ENCODE measurements around the gene SAAL1.
"Not testable (repeated sequence)": the region's sequence is repeated elsewhere in the genome, so short reads cannot be mapped to it uniquely, and the experiment has no call there.

Gene SAAL1, protein sequence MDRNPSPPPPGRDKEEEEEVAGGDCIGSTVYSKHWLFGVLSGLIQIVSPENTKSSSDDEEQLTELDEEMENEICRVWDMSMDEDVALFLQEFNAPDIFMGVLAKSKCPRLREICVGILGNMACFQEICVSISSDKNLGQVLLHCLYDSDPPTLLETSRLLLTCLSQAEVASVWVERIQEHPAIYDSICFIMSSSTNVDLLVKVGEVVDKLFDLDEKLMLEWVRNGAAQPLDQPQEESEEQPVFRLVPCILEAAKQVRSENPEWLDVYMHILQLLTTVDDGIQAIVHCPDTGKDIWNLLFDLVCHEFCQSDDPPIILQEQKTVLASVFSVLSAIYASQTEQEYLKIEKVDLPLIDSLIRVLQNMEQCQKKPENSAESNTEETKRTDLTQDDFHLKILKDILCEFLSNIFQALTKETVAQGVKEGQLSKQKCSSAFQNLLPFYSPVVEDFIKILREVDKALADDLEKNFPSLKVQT

DNA sequence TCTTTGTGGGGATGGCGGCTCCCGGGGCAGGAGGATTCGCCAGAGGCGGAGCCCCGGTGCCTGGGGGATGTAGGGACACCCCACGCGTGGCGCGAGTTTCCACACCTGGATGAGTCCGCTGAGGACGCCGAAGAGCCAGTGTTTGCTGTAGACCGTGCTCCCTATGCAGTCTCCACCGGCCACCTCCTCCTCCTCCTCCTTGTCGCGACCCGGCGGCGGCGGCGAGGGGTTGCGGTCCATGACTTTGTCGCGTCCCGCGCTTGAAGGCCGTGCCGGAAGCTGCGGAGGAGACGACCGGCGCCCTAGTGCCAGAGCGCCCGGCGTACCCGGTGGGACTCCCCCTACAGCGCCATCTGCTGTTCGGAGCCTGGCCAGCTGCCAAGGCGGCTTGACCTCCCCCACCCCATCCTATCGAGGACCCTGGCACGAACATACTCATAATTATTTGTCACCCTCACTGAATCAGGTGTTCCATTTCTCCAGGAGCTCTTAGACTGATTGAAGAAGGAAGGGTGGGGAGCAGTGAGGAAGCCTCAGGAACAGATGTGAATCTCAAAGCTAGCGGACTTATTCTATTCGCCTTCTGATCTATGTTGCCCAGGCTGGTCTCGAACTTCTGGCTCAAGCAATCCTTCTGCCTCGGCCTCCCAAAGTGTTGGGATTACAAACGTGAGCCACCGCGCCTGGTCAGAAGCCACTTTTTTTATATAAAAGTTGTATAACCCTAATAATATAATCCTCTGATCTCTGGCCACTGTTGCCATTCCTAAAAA, at the start of gene SAAL1:
Gene SAAL1, minus strand, starts transcription at position 281 of the 773 bp plus-strand sequence. Its CDS starts 41 bp downstream, at position 240.
- Histone ChIP-seq H3K36me3 (ENCODE audit: insufficient read depth, low read length) (peaks cover 7% of the 10 kb centered on the region; the same call in 1 of the 2 replicates), H3K27ac (ENCODE audit: low read depth, low read length) (no peak within 1 kb of the TSS)

DNA sequence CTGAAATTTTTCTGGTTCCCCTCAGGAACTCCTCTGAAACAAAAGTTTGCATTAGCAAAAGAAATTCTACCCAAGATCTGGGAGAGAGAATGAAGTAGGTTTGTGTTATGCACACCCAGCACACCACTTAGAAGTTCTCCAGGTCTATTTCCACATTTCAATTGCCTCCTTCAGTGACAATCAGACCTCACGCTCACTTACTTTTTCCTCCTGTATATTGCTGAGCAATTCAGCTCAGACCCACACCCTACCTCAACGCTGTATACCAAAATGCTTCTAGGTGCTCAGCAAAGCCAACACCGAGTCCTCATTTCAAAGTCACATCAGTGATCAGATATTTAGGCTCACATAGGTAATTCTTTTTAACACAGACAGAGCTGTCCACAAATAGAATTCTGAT, 45.7 kb upstream of the SAAL1 start:
- Histone ChIP-seq H3K27me3 (ENCODE audit: insufficient read depth, low read length) (peaks cover 92% of the 10 kb centered on the region), H3K4me1 (ENCODE audit: control insufficient read depth, insufficient read depth, low read length, unreplicated experiment) (no peaks in the 10 kb centered on the region), H3K27ac (ENCODE audit: low read depth, low read length) (no peak overlapping the region), H3K36me3 (ENCODE audit: insufficient read depth, low read length) (no peaks in the 10 kb centered on the region), H3K4me3 (ENCODE audit: low read depth, low read length) (no peak overlapping the region), H3K79me2 (ENCODE audit: control insufficient read depth, insufficient read depth, low read length, unreplicated experiment) (no peaks in the 10 kb centered on the region), H2AFZ (ENCODE audit: low read length, unreplicated experiment) (no peak overlapping the region)

More for the DNA sequence above, at the start of gene SAAL1:
- Histone ChIP-seq H3K4me3 (ENCODE audit: low read depth, low read length) (peak within 1 kb of the TSS; percentile 98), H3K27me3 (ENCODE audit: insufficient read depth, low read length) (peaks cover 16% of the 10 kb centered on the region), H3K79me2 (ENCODE audit: control insufficient read depth, insufficient read depth, low read length, unreplicated experiment) (peaks cover 25% of the 10 kb centered on the region), H3K4me1 (ENCODE audit: control insufficient read depth, insufficient read depth, low read length, unreplicated experiment) (peaks cover 14% of the 10 kb centered on the region), H2AFZ (ENCODE audit: low read length, unreplicated experiment) (peak within 1 kb of the TSS; percentile 98)

DNA sequence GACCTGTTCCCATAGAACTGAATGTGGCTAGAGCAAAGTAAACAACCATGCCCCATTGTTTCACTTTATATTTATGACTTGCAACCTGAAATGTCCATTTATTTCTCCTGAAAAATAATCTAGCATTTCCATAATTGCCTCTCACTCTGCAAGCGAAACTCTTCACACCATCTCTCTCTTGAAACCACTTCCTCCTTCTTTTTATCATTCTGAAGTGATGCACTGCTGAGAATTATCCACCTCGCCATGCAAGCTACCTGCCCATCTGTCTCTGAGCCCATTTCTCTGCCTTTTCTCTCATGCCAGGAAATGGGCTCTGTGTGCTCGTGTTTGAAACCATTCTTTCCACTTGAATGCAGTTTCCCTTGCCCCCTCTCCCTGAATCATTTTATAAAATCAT, 40.0 kb upstream of the SAAL1 start:
- Histone ChIP-seq H3K36me3 (ENCODE audit: insufficient read depth, low read length) (no peaks in the 10 kb centered on the region), H3K27ac (ENCODE audit: low read depth, low read length) (no peak overlapping the region)

DNA sequence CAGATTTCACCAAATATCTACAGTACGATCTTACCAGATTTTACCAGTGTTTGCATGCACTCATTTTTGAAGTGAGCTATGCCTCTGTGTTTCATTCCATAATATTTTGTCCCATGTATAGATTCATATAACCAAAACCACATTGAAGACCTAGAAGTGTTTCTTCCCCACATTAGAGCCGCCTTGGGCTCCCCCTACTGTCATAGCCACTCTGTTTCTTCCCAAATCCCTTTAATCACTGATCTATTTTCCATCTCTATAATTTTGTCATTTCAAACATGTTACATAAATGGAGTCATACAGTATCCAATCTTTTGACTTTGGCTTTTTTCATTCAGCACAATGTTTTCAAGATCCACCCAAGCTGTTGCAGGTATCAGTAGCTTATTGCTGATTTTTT, 39.1 kb upstream of the SAAL1 start:
- H3K4me3 ChIP-seq (ENCODE audit: low read depth, low read length) = no peak overlapping the region
- H3K4me1 ChIP-seq (ENCODE audit: control insufficient read depth, insufficient read depth, low read length, unreplicated experiment) = no peaks in the 10 kb centered on the region
- H3K27ac ChIP-seq (ENCODE audit: low read depth, low read length) = no peak overlapping the region
- H3K36me3 ChIP-seq (ENCODE audit: insufficient read depth, low read length) = no peaks in the 10 kb centered on the region
- no peak overlapping the region for H2AFZ ChIP-seq (ENCODE audit: low read length, unreplicated experiment)
- peaks cover 66% of the 10 kb centered on the region for H3K27me3 ChIP-seq (ENCODE audit: insufficient read depth, low read length)
- no peaks in the 10 kb centered on the region for H3K79me2 ChIP-seq (ENCODE audit: control insufficient read depth, insufficient read depth, low read length, unreplicated experiment)

More for the DNA sequence above, 40.0 kb upstream of the SAAL1 start:
- Histone ChIP-seq H3K4me1 (ENCODE audit: control insufficient read depth, insufficient read depth, low read length, unreplicated experiment) (no peaks in the 10 kb centered on the region), H3K79me2 (ENCODE audit: control insufficient read depth, insufficient read depth, low read length, unreplicated experiment) (no peaks in the 10 kb centered on the region), H3K4me3 (ENCODE audit: low read depth, low read length) (no peak overlapping the region), H3K27me3 (ENCODE audit: insufficient read depth, low read length) (peaks cover 68% of the 10 kb centered on the region), H2AFZ (ENCODE audit: low read length, unreplicated experiment) (no peak overlapping the region)

DNA sequence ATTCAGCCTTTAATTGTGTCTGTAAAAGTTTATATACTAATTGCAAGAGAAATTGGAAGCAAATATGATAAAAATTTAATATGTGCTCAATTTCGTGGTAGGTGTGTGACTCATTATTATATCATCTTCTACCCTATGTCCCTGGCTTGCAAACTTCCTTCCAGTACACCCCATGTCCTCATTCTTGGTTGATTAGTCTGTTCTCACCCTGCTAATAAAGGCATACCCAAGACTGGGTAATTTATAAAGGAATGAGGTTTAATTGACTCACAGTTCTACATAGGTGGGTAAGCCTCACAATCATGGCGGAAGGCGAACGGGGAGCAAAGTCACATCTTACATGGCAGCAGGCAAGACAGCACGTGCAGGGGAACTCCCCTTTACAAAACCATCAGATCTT, 38.4 kb upstream of the SAAL1 start:
- H3K79me2 ChIP-seq (ENCODE audit: control insufficient read depth, insufficient read depth, low read length, unreplicated experiment) = no peaks in the 10 kb centered on the region
- no peaks in the 10 kb centered on the region for H3K4me1 ChIP-seq (ENCODE audit: control insufficient read depth, insufficient read depth, low read length, unreplicated experiment)
- H3K4me3 ChIP-seq (ENCODE audit: low read depth, low read length) = no peak overlapping the region
- H3K36me3 ChIP-seq (ENCODE audit: insufficient read depth, low read length) = no peaks in the 10 kb centered on the region
- H3K27me3 ChIP-seq (ENCODE audit: insufficient read depth, low read length) = peaks cover 66% of the 10 kb centered on the region
- H3K27ac ChIP-seq (ENCODE audit: low read depth, low read length) = no peak overlapping the region
- H2AFZ ChIP-seq (ENCODE audit: low read length, unreplicated experiment) = no peak overlapping the region

DNA sequence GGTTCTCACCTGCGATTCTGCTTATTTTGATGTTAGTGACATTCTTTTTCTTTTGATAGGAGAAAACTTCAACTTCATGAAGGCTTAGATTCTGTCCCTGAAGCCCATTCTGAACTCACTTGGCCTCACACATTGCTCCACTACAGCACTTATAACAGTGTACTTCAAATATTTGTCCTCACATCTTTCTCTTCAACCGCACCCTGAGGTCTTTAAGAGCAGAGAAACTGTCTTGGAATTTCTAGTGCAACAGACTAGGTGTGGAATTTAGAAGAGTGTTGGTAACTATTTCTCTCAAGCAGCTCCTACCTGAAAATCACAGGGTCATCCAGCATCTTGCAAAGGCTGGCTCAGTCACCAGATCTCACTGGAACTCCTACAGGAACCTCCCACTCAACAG, 34.3 kb upstream of the SAAL1 start:
- Histone ChIP-seq H3K36me3 (ENCODE audit: insufficient read depth, low read length) (no peaks in the 10 kb centered on the region), H2AFZ (ENCODE audit: low read length, unreplicated experiment) (no peak overlapping the region), H3K79me2 (ENCODE audit: control insufficient read depth, insufficient read depth, low read length, unreplicated experiment) (no peaks in the 10 kb centered on the region), H3K4me1 (ENCODE audit: control insufficient read depth, insufficient read depth, low read length, unreplicated experiment) (no peaks in the 10 kb centered on the region), H3K4me3 (ENCODE audit: low read depth, low read length) (no peak overlapping the region), H3K27ac (ENCODE audit: low read depth, low read length) (no peak overlapping the region), H3K27me3 (ENCODE audit: insufficient read depth, low read length) (peaks cover 59% of the 10 kb centered on the region)

DNA sequence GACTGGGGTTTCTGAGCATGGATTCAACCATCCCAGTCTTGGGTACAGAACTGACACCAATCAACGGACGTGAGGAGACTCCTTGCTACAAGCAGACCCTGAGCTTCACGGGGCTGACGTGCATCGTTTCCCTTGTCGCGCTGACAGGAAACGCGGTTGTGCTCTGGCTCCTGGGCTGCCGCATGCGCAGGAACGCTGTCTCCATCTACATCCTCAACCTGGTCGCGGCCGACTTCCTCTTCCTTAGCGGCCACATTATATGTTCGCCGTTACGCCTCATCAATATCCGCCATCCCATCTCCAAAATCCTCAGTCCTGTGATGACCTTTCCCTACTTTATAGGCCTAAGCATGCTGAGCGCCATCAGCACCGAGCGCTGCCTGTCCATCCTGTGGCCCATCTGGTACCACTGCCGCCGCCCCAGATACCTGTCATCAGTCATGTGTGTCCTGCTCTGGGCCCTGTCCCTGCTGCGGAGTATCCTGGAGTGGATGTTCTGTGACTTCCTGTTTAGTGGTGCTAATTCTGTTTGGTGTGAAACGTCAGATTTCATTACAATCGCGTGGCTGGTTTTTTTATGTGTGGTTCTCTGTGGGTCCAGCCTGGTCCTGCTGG, 31.4 kb upstream of the SAAL1 start:
- no peaks in the 10 kb centered on the region for H3K36me3 ChIP-seq (ENCODE audit: insufficient read depth, low read length)
- no peak overlapping the region for H2AFZ ChIP-seq (ENCODE audit: low read length, unreplicated experiment)
- H3K27me3 ChIP-seq (ENCODE audit: insufficient read depth, low read length) = peaks cover 77% of the 10 kb centered on the region
- no peaks in the 10 kb centered on the region for H3K4me1 ChIP-seq (ENCODE audit: control insufficient read depth, insufficient read depth, low read length, unreplicated experiment)
- no peak overlapping the region for H3K27ac ChIP-seq (ENCODE audit: low read depth, low read length)
- no peaks in the 10 kb centered on the region for H3K79me2 ChIP-seq (ENCODE audit: control insufficient read depth, insufficient read depth, low read length, unreplicated experiment)
- H3K4me3 ChIP-seq (ENCODE audit: low read depth, low read length) = no peak overlapping the region

DNA sequence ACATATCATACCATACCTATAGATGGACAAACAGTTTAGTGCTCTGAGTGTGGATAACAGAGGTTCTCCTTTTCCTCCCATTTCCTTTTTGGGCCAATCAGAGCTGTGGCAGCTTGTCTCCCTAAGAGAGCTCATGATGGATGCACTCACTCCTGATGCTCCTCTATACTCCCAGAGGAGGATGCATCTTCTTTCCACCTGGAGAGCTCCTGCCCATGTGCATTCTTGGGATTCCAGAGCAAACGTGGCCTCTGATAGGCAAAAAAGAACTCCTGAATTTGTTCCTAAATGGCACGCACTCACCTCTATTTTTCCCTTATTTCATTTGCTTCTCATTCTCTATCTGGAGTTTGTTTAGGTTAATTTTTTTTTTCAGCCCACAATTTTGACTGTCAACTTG, 29.4 kb upstream of the SAAL1 start:
- Histone ChIP-seq H3K4me1 (ENCODE audit: control insufficient read depth, insufficient read depth, low read length, unreplicated experiment) (no peaks in the 10 kb centered on the region), H2AFZ (ENCODE audit: low read length, unreplicated experiment) (no peak overlapping the region)

DNA sequence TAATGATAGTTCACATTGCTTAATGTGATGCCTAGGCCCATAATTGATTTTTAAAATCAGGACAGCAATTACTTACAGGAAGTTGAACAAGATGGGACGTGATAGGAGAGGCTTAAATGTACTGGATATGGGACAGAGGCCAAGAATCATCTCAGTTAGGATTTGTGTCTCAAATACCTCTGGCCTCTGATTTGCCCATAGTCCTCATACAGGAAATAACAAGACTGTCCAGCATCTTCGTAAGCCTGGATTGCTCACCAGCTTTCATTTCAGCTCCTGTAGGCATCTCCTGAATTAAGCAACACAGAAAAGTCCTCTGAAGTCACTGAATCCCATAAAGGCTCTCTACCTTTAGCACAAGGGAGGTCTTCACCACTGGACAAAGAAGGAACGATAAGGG, 26.5 kb upstream of the SAAL1 start, which contains the start of gene MRGPRX3:
Gene MRGPRX3, plus strand, starts transcription at position 231 of the 400 bp plus-strand sequence. CDS start 4,632 bp downstream, outside the sequence.
- Histone ChIP-seq H3K27ac (ENCODE audit: low read depth, low read length) (no peak within 1 kb of the TSS), H3K36me3 (ENCODE audit: insufficient read depth, low read length) (no peaks in the 10 kb centered on the region), H3K4me3 (ENCODE audit: low read depth, low read length) (no peak within 1 kb of the TSS), H3K79me2 (ENCODE audit: control insufficient read depth, insufficient read depth, low read length, unreplicated experiment) (no peaks in the 10 kb centered on the region), H3K4me1 (ENCODE audit: control insufficient read depth, insufficient read depth, low read length, unreplicated experiment) (no peaks in the 10 kb centered on the region), H2AFZ (ENCODE audit: low read length, unreplicated experiment) (no peak within 1 kb of the TSS), H3K27me3 (ENCODE audit: insufficient read depth, low read length) (peaks cover 84% of the 10 kb centered on the region)

More for the DNA sequence above, 29.4 kb upstream of the SAAL1 start:
- no peaks in the 10 kb centered on the region for H3K79me2 ChIP-seq (ENCODE audit: control insufficient read depth, insufficient read depth, low read length, unreplicated experiment)
- no peaks in the 10 kb centered on the region for H3K36me3 ChIP-seq (ENCODE audit: insufficient read depth, low read length)
- H3K27ac ChIP-seq (ENCODE audit: low read depth, low read length) = no peak overlapping the region
- peaks cover 84% of the 10 kb centered on the region for H3K27me3 ChIP-seq (ENCODE audit: insufficient read depth, low read length)
- no peak overlapping the region for H3K4me3 ChIP-seq (ENCODE audit: low read depth, low read length)

DNA sequence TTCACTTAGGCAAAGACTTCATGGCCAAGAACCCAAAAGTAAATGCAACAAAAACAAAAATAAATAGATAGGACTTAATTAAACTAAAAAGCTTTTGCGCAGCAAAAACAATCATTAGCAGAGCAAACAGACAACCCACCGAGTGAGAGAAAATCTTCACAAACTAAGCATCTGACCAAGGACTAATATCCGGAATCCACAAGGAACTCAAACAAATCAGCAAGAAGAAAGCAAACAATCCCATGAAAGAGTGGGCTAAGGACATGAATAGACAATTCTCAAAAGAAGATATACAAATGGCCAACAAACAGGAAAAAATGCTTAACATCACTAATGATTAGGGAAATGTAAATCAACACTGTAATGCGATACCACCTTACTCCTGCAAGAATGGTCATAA, 25.2 kb upstream of the SAAL1 start:
- H3K27me3 ChIP-seq (ENCODE audit: insufficient read depth, low read length) = peaks cover 73% of the 10 kb centered on the region
- not testable (repeated sequence) for H3K27ac ChIP-seq (ENCODE audit: low read depth, low read length); H2AFZ ChIP-seq (ENCODE audit: low read length, unreplicated experiment); H3K36me3 ChIP-seq (ENCODE audit: insufficient read depth, low read length); H3K4me1 ChIP-seq (ENCODE audit: control insufficient read depth, insufficient read depth, low read length, unreplicated experiment); H3K4me3 ChIP-seq (ENCODE audit: low read depth, low read length); H3K79me2 ChIP-seq (ENCODE audit: control insufficient read depth, insufficient read depth, low read length, unreplicated experiment)

All from ACC112 (cell line).